ENCODE data around the gene CTCF.

The CTCF gene

DNA sequence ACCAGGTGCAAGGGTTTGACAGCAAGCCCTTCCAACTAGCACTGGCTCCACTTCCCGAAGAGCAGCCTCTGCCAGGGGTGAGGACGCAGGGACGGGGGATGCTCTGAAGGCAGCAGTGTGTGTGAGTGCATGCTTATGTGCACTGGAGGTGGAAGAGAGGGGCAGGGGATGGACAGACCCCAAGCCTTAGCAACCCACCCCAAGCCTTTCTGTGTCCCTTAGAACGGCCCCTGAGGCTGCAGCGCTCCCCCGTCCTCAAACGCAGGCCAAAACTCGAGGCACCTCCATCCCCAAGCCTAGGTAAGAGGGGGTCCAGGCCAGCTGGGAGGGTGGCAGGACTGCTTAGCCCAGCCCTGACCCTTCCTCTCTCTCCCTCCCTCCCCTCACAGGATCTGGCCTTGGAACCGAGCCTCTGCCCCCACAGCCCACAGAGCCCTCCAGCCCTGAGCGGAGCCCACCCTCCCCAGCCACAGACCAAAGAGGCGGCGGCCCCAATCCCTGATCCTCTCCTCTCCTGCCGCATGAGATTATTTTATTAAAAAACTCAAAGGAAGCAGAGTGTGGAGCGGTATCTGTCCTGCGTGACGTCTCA is 94.8 kb downstream of the CTCF start:
- Histone ChIP-seq H2AFZ (ENCODE audit: low read depth, low read length) (no peak overlapping the region), H3K27me3 (ENCODE audit: insufficient read depth, low read length) (peaks cover 4% of the 10 kb centered on the region), H3K4me3 (ENCODE audit: low read length) (no peak overlapping the region)

DNA sequence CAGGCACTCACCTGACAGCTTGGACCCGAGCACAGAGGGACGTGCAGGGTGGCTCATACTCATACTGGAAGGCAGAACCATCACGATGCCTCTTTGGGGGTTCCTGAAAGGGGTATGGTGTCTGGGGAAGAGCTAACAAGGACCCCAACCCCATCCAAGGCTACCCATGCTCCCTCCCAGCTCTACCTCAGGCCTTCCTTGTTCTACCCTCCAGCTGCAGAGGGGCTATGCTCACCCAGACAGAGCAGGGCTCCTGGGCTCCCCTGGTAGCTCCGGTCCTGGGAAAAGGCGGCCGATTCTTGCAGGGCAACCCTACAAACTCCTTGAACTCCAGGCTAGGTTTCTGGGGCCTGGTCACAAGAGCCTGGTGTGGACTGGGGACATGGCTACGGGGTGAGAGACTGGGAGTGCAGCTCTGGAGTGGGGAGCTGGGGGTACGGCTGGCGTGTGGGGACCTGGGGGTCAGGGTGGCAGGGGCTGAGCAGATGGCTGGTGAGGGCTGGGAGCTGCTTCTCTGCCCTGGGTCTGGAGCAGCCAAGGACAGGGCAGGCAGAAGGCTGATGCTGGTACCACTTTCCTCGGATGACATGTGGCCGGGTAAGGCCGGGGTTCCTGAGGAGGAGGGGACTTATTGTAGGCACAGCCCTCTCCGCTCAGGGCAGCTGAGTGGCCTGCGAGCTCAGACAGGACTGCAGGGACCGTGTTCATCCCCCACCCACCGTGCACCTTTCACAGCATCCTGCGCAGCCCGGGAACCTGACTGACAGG is 95.6 kb downstream of the CTCF start:
- Histone ChIP-seq H3K4me1 (ENCODE audit: insufficient read depth, low read length) (peaks cover 30% of the 10 kb centered on the region), H3K36me3 (ENCODE audit: insufficient read depth, low read length) (peaks cover 17% of the 10 kb centered on the region), H2AFZ (ENCODE audit: low read depth, low read length) (no peak overlapping the region), H3K9me3 (ENCODE audit: low read length) (no peaks in the 10 kb centered on the region), H3K4me3 (ENCODE audit: low read length) (no peak overlapping the region), H3K27me3 (ENCODE audit: insufficient read depth, low read length) (peaks cover 4% of the 10 kb centered on the region)

More for the DNA sequence above, 94.8 kb downstream of the CTCF start:
- peaks cover 30% of the 10 kb centered on the region for H3K4me1 ChIP-seq (ENCODE audit: insufficient read depth, low read length)
- peaks cover 9% of the 10 kb centered on the region for H3K36me3 ChIP-seq (ENCODE audit: insufficient read depth, low read length)
- no peaks in the 10 kb centered on the region for H3K9me3 ChIP-seq (ENCODE audit: low read length)

GRCh38 chr16:67658849-67659674 is 96.7 kb downstream of the CTCF start:
- Histone ChIP-seq H3K27me3 (ENCODE audit: insufficient read depth, low read length) (peaks cover 4% of the 10 kb centered on the region), H3K4me1 (ENCODE audit: insufficient read depth, low read length) (peaks cover 20% of the 10 kb centered on the region), H2AFZ (ENCODE audit: low read depth, low read length) (no peak overlapping the region), H3K36me3 (ENCODE audit: insufficient read depth, low read length) (peaks cover 27% of the 10 kb centered on the region), H3K4me3 (ENCODE audit: low read length) (peak overlapping the region; percentile 76), H3K9me3 (ENCODE audit: low read length) (no peaks in the 10 kb centered on the region)

GRCh38 chr16:67659675-67660563 is 97.6 kb downstream of the CTCF start, which contains the start of gene ACD:
ACD (minus strand) TSS chr16:67660260; CDS start chr16:67660220, 40 bp downstream.
- Histone ChIP-seq H3K36me3 (ENCODE audit: insufficient read depth, low read length) (peaks cover 30% of the 10 kb centered on the region), H2AFZ (ENCODE audit: low read depth, low read length) (peak within 1 kb of the TSS; percentile 64), H3K4me3 (ENCODE audit: low read length) (peak within 1 kb of the TSS; percentile 76), H3K9me3 (ENCODE audit: low read length) (no peaks in the 10 kb centered on the region), H3K27me3 (ENCODE audit: insufficient read depth, low read length) (no peaks in the 10 kb centered on the region), H3K4me1 (ENCODE audit: insufficient read depth, low read length) (peaks cover 17% of the 10 kb centered on the region)

GRCh38 chr16:67660564-67661028 is 98.3 kb downstream of the CTCF start, which contains the start of gene PARD6A:
PARD6A (plus strand) TSS chr16:67660960; CDS start chr16:67661039, 79 bp downstream.
- Histone ChIP-seq H3K4me1 (ENCODE audit: insufficient read depth, low read length) (peaks cover 21% of the 10 kb centered on the region), H3K9me3 (ENCODE audit: low read length) (no peaks in the 10 kb centered on the region), H3K36me3 (ENCODE audit: insufficient read depth, low read length) (peaks cover 30% of the 10 kb centered on the region), H2AFZ (ENCODE audit: low read depth, low read length) (peak within 1 kb of the TSS; percentile 64), H3K27me3 (ENCODE audit: insufficient read depth, low read length) (no peaks in the 10 kb centered on the region), H3K4me3 (ENCODE audit: low read length) (peak within 1 kb of the TSS; percentile 76)

DNA sequence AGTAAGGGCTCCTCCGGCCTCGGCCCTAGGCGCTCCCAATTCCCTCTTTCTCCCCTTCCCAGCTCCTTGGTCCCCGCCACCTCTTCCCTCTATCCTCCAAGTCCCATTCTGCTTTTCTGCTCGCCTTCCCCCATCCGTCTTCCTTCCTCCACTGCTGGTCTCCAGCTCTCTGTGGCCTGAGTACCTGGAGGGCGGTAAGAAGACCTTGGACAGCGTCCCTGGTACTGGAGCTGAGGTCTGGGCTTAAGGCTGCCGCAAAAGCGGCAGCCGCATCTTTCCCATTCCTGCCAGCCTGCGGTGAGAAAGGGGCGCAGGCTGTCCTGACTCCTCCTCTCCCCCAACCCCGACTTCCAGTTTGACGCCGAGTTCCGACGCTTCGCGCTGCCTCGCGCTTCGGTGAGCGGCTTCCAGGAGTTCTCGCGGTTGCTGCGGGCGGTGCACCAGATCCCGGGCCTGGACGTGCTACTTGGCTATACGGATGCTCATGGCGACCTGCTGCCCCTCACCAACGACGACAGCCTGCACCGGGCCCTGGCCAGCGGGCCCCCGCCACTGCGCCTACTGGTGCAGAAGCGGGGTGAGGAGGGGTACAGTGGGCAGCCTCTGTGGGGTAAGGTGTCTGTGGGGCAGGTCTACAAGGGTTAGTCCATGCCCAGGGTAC is 98.9 kb downstream of the CTCF start:
- peaks cover 30% of the 10 kb centered on the region for H3K36me3 ChIP-seq (ENCODE audit: insufficient read depth, low read length)
- peaks cover 25% of the 10 kb centered on the region for H3K4me1 ChIP-seq (ENCODE audit: insufficient read depth, low read length)
- peak overlapping the region; percentile 76 for H3K4me3 ChIP-seq (ENCODE audit: low read length)
- no peaks in the 10 kb centered on the region for H3K9me3 ChIP-seq (ENCODE audit: low read length)
- peak overlapping the region; percentile 64 for H2AFZ ChIP-seq (ENCODE audit: low read depth, low read length)
- H3K27me3 ChIP-seq (ENCODE audit: insufficient read depth, low read length): no peaks in the 10 kb centered on the region

- Histone ChIP-seq H3K4me1 (ENCODE audit: insufficient read depth, low read length) (peaks cover 27% of the 10 kb centered on the region), H3K9me3 (ENCODE audit: low read length) (no peaks in the 10 kb centered on the region), H2AFZ (ENCODE audit: low read depth, low read length) (no peak overlapping the region), H3K36me3 (ENCODE audit: insufficient read depth, low read length) (peaks cover 26% of the 10 kb centered on the region), H3K4me3 (ENCODE audit: low read length) (peak overlapping the region; percentile 76), H3K27me3 (ENCODE audit: insufficient read depth, low read length) (no peaks in the 10 kb centered on the region)
Measured at GRCh38 chr16:67661886-67662652, 99.7 kb downstream of the CTCF start.

- H3K36me3 ChIP-seq (ENCODE audit: insufficient read depth, low read length): peaks cover 26% of the 10 kb centered on the region
- no peaks in the 10 kb centered on the region for H3K9me3 ChIP-seq (ENCODE audit: low read length)
Measured at GRCh38 chr16:67662653-67663010, 100.3 kb downstream of the CTCF start.

DNA sequence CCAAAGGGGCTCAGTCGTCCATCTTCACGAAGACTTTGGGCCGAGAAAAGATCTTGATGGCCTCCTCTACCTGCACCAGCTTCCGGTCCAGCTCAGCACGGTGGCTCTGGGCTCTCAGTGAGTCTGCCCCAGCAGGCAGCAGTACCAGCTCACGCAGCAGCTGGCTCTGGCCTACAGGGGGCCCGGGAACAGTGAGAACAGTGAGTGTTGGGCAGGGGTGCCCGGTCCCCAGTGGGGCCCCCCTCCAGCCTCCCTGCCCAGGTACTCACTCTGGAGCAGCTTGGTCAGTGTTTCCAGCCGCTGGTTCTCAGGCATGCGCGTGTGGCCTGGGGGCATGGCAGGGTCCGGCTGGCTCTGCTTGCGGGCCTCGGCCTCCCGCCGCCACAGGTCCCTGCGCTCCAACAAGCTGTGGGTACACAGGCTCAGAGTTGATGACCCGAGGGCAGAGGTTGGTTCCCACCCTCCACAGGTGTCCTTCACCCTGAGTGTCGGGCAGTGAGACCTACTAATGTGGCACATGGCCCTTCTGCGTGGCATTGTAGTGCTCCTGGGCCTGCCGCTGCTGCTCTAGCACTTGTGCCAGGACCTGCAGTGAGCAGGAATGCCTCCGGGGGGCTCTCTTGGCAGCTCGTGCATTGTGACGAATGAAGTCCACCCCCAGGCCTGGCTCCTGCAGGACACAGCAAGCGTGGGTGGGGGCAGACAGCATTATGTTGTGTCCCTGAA is 101.0 kb downstream of the CTCF start:
- Histone ChIP-seq H3K9me3 (ENCODE audit: low read length) (no peaks in the 10 kb centered on the region), H3K4me1 (ENCODE audit: insufficient read depth, low read length) (peaks cover 35% of the 10 kb centered on the region), H2AFZ (ENCODE audit: low read depth, low read length) (no peak overlapping the region), H3K36me3 (ENCODE audit: insufficient read depth, low read length) (peaks cover 24% of the 10 kb centered on the region), H3K4me3 (ENCODE audit: low read length) (no peak overlapping the region), H3K27me3 (ENCODE audit: insufficient read depth, low read length) (no peaks in the 10 kb centered on the region)

More at GRCh38 chr16:67662653-67663010, 100.3 kb downstream of the CTCF start:
- Histone ChIP-seq H3K4me1 (ENCODE audit: insufficient read depth, low read length) (peaks cover 32% of the 10 kb centered on the region), H2AFZ (ENCODE audit: low read depth, low read length) (no peak overlapping the region), H3K4me3 (ENCODE audit: low read length) (no peak overlapping the region), H3K27me3 (ENCODE audit: insufficient read depth, low read length) (no peaks in the 10 kb centered on the region)

- Histone ChIP-seq H3K4me1 (ENCODE audit: insufficient read depth, low read length) (peaks cover 34% of the 10 kb centered on the region), H3K27me3 (ENCODE audit: insufficient read depth, low read length) (no peaks in the 10 kb centered on the region), H2AFZ (ENCODE audit: low read depth, low read length) (no peak overlapping the region), H3K9me3 (ENCODE audit: low read length) (no peaks in the 10 kb centered on the region), H3K4me3 (ENCODE audit: low read length) (no peak overlapping the region), H3K36me3 (ENCODE audit: insufficient read depth, low read length) (peaks cover 22% of the 10 kb centered on the region)
Measured at GRCh38 chr16:67663877-67664222, 101.5 kb downstream of the CTCF start.

GRCh38 chr16:67664258-67664657 is 101.9 kb downstream of the CTCF start:
- H3K27me3 ChIP-seq (ENCODE audit: insufficient read depth, low read length): no peaks in the 10 kb centered on the region
- H3K4me1 ChIP-seq (ENCODE audit: insufficient read depth, low read length): peaks cover 30% of the 10 kb centered on the region
- peaks cover 22% of the 10 kb centered on the region for H3K36me3 ChIP-seq (ENCODE audit: insufficient read depth, low read length)
- no peak overlapping the region for H3K4me3 ChIP-seq (ENCODE audit: low read length)
- no peaks in the 10 kb centered on the region for H3K9me3 ChIP-seq (ENCODE audit: low read length)
- H2AFZ ChIP-seq (ENCODE audit: low read depth, low read length): no peak overlapping the region
